Measurements from ENCODE around the gene INAFM2. TPM values are rescaled to one million over a fixed set of nuclear protein-coding genes. Genes with fewer than 3 reads are reported as not detected.

The INAFM2 gene
- polyA plus RNA-seq, 2 of the 4 experiments (the other 2 are of a cell fraction): 2.8 to 3.8 TPM

- ChIA-PET POLR2A (no interaction called here), CTCF (interaction anchor here (0.7 to 2.3 kb wide), 7 partner anchors 9 to 135 kb away, joined by 3 to 18 read pairs (median 4); no protein-coding TSS in a partner anchor)
- Histone ChIP-seq H3K4me3 (no peak overlapping the region), H3K27ac (0 out of 6 replicates have a peak overlapping the region, but pooled peaks of 1 of the 2 experiments have one; percentile 31), H3K9me3 (no peaks in the 10 kb centered on the region), H3K4me2 (no peak overlapping the region), H3K4me1 (peaks cover 15% of the 10 kb centered on the region; the same call in 2 of the 3 replicates)
- DNase-seq (ENCODE audit: low read depth in 1 of 2, low spot score in 1 of 2): no peak
- WGBS (ENCODE audit: missing lambda C conversion rate): 67% methylated on average over 6 of the region's 7 CpGs
- TF ChIP-seq ESRRA (IDR thresholded peaks at IDR 0.05; ENCODE audit: borderline replicate concordance, low read length): no peak
- no peak for TF ChIP-seq PHF8 (IDR thresholded peaks at IDR 0.05; ENCODE audit: borderline replicate concordance, low read depth)
- TF ChIP-seq RARB (CRISPR knock-in tag; IDR thresholded peaks at IDR 0.05): no peak
- TF ChIP-seq, protein P1, sequence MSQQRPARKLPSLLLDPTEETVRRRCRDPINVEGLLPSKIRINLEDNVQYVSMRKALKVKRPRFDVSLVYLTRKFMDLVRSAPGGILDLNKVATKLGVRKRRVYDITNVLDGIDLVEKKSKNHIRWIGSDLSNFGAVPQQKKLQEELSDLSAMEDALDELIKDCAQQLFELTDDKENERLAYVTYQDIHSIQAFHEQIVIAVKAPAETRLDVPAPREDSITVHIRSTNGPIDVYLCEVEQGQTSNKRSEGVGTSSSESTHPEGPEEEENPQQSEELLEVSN (IDR thresholded peaks at IDR 0.05; ENCODE audit: borderline replicate concordance, low read depth): no peak
- no peak for ATAC-seq
- no peak for FAIRE-seq
These were observed 37.4 kb upstream of the INAFM2 start for GRCh38 chr15:40286061-40286532.

DNA sequence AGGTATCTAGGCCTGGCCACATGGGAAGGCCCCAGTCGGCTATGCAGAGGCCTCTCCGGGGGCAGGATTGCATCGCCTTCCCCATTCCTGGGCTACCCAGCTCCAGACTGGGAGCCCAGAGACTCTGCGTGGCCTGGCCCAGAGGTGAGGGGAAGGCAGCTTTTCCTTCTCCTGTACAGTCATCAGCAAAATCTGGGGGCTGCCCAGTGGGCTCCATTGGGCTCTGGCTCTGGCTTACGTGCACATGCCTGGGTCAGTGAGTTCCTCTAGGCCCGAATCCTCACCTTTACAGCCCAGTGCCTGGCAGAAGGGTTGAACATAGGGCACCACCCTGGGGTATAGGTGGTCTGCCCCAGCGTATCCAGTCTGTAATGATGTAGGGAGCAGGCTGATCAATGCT lies 36.7 kb upstream of the INAFM2 start:
- ATAC-seq: no peak
- no peak overlapping the region for H3K4me2 ChIP-seq

More for the DNA sequence above, 36.7 kb upstream of the INAFM2 start:
- TF ChIP-seq POLR2A (IDR thresholded peaks at IDR 0.05; ENCODE audit: low read length) (no peak), CHD4 (IDR thresholded peaks at IDR 0.05; ENCODE audit: borderline replicate concordance) (no peak), CTCF (IDR thresholded peaks at IDR 0.05) (no peak), HOXA7 (CRISPR knock-in tag; IDR thresholded peaks at IDR 0.05) (no peak), USF2 (IDR thresholded peaks at IDR 0.05) (no peak), TFCP2L1 (CRISPR knock-in tag; IDR thresholded peaks at IDR 0.05) (no peak), CHD2 (IDR thresholded peaks at IDR 0.05; ENCODE audit: low read length, partially characterized antibody) (no peak), NR3C1 (IDR thresholded peaks at IDR 0.05) (no peak), PBX3 (IDR thresholded peaks at IDR 0.05) (no peak), JUN (IDR thresholded peaks at IDR 0.05) (no peak), ZC3H11A (IDR thresholded peaks at IDR 0.05) (no peak)
- TF ChIP-seq, protein P2, sequence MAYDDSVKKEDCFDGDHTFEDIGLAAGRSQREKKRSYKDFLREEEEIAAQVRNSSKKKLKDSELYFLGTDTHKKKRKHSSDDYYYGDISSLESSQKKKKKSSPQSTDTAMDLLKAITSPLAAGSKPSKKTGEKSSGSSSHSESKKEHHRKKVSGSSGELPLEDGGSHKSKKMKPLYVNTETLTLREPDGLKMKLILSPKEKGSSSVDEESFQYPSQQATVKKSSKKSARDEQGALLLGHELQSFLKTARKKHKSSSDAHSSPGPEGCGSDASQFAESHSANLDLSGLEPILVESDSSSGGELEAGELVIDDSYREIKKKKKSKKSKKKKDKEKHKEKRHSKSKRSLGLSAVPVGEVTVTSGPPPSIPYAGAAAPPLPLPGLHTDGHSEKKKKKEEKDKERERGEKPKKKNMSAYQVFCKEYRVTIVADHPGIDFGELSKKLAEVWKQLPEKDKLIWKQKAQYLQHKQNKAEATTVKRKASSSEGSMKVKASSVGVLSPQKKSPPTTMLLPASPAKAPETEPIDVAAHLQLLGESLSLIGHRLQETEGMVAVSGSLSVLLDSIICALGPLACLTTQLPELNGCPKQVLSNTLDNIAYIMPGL (CRISPR knock-in tag; IDR thresholded peaks at IDR 0.05; ENCODE audit: borderline replicate concordance): no peak
- TF ChIP-seq, protein P3, sequence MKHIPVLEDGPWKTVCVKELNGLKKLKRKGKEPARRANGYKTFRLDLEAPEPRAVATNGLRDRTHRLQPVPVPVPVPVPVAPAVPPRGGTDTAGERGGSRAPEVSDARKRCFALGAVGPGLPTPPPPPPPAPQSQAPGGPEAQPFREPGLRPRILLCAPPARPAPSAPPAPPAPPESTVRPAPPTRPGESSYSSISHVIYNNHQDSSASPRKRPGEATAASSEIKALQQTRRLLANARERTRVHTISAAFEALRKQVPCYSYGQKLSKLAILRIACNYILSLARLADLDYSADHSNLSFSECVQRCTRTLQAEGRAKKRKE (CRISPR knock-in tag; IDR thresholded peaks at IDR 0.05; ENCODE audit: low read depth): no peak
- DNase-seq (ENCODE audit: low read depth in 1 of 2, low spot score in 1 of 2): no peak
- Histone ChIP-seq H3K9me3 (no peaks in the 10 kb centered on the region), H3K27ac (no peak overlapping the region), H3K4me1 (peaks cover 15% of the 10 kb centered on the region; the same call in 2 of the 3 replicates), H3K4me3 (no peak overlapping the region)
- CTCF ChIA-PET: interaction anchor here (1.0 to 7.2 kb wide), 6 partner anchors 9 to 58 kb away, joined by 3 to 48 read pairs (median 4); no protein-coding TSS in a partner anchor
- no peak for FAIRE-seq
- POLR2A ChIA-PET: no interaction called here
- WGBS (ENCODE audit: missing lambda C conversion rate): 93% methylated on average over 3 of the region's 7 CpGs
